GM19238 (cell line): Measurements from ENCODE around the gene RHBDL1.

Experiments
- DNase-seq: peaks from one replicate; pipeline ENCODE4 v3.0.0; 2011; ENCODE audit warnings: low spot score; ENCODE audit not compliant: insufficient read length

Gene RHBDL1

GRCh38 chr16:717450-718245, 42.2 kb downstream of the RHBDL1 start:
- DNase-seq, result no peak

DNA sequence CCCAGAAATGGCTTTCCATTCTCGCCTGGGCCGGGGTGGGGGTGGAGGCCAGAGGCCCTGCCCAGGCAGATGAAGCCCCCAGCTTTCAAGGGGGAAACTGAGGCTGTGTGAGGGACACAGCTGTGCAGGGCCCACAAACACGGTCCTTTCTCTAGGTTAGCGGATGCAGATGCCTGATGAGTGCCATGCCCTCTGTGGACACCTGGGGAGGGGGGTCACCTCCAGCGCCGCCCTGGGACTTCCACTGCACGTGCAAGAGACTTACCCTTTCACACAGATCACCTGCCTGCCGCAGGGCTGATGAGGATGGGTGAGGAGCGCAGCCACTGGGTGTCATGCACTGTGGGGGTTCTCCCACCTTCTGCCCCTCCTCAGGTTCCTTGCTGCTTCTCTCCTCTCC, 42.9 kb downstream of the RHBDL1 start:
- no peak for DNase-seq

DNA sequence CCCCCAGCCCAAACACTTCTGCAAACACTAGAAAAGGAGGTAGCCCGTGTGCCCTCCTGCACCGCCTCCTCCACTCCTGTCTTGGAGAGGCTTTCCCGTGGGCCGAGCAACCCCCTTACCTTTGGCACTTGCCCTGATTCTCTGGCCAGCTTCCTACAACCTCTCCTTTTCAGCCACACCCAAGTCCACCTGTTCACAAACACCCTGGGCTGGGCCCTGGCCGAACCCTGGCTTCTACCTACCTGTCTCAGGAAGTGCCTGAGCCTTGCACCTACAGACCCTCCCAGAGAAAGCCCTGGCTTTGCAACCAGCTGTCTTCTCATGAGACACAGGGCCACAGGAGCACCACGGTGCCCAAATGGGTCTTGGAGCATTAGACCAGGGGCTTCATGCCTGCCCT, 43.5 kb downstream of the RHBDL1 start:
- DNase-seq, result no peak

DNA sequence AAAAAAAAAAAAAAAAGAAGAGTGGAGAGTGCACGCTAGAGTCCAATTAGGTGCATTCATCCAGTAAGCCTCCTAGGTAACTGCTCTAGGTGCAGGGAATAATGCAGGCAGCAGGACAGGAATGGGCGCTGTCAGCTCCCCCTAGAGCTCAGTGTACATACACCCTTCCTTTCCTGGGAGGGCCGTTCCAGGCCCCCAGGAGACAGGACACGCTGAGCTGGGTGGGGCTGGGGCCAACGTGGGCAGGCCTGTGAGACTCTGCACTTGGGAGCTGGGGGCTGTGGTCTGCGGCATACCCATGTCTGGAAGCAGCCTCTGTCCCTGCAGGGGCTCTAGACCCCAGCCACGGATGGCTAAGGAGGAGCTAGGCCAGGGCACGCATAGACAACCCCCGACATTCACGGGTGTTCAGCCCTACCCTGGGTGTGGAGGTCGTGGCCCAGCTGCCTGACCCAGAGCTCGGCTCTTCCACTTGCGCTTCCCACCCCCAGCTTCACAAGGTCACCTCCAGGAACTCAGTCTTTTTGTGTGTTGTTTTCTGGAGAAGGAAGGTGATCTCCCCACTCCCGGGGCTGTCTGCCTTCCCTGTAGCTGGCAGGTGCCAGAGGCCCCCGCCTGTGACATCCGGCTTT, 44.5 kb downstream of the RHBDL1 start:
- no peak for DNase-seq

DNA sequence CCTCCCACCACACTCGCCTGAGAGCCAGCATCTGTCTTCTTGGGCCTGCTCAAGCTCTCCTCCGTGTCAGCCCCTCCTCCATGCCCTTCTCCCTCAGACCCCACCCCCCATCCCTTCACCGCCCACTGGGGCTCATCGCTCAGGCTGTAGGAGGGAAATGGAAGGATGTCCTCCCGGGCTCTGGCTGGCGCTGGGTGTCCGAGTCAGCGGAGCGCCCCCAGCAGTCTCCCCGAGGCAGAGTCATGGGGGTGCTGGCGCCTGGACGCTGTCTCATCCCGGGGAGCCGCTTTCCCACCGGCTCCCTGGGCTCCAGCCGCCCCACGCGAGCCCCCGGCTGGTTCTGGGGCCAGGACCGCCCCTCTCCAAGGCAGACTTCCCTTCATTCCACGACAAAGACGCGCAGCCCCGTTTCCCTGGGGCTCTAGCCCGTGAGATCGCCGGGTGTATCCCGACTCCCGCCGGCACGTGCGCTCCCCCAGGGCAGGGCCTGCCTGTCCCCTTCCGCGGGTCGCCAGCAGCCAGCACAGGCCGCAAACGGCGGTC, 45.0 kb downstream of the RHBDL1 start:
- peak; percentile 82 for DNase-seq

DNA sequence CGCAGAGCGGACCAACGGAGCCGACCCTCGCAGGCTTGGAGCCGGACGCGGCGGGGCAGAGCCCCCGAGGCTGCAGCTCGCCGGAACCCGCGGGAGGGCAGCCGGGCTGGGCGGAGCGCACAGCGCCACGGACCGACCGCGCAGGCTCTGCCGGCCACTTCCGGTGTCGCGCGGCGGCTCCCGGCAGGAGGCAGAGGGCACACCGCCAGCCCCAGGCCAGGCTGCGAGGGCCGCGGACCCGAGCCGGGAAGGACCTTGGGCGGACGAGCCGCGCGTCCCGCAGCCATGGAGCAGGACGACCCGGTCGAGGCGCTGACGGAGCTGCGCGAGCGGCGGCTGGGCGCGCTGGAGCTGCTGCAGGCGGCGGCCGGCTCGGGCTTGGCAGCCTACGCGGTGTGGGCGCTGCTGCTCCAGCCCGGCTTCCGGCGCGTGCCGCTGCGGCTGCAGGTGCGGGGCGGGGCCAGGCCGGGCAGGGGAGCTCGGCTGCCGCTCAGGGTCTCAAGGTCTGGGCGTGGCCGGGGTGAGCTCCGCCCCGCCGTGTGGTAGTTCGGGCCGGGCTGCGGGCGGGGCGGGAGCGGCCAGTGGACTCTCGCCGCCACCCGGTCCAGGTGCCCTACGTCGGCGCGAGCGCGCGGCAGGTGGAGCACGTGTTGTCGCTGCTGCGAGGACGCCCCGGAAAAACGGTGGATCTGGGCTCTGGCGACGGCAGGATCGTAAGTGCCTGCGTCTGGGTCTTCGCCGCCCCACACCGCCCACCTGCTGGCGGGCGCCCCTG, 45.7 kb downstream of the RHBDL1 start, which contains the start of gene ANTKMT:
Gene ANTKMT (plus strand): TSS at position 157 of the 775 bp plus-strand sequence. CDS start 129 bp downstream, at position 286.
- peak; percentile 99 for DNase-seq

GRCh38 chr16:721765-722540, 46.5 kb downstream of the RHBDL1 start:
- DNase-seq, result no peak

DNA sequence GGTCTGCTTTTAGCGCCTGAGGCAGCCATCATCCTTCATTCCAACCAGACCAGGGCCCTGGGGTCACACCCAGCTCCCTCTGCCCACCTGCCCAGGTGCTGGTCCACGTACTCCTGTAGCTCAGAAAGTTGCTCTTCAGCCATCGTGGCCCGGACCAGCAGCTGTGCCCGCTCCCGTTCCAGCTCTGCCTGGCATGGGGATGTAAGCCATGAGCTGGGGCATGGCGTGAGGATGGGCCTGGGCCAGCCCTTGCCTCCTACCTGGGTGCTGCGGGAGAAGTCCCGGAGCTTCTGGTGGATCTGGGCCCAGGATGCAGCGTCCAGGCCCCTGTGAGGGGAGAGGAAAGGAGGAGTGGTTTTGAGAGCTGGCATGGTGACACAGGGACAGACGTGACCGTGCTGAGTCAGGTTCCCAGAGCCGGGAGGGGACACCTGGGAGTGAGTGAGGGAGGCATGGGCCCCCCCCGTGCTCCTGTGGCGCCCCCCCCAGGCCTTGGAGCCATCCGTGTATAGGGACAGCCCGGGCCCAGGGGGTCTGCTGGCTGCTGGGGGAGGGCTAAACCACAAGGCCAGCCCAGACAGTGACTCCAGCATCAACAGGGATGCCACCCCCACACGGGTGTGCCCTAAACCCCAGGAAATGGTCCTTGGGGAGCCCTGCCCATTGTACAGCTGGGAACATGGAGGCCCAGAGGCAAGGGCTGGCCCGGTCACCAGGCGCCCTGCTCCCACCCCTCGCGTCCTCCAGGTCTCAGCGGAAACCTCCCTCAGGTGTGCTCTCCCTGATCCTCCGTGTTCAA, 47.6 kb downstream of the RHBDL1 start:
- no peak for DNase-seq

DNA sequence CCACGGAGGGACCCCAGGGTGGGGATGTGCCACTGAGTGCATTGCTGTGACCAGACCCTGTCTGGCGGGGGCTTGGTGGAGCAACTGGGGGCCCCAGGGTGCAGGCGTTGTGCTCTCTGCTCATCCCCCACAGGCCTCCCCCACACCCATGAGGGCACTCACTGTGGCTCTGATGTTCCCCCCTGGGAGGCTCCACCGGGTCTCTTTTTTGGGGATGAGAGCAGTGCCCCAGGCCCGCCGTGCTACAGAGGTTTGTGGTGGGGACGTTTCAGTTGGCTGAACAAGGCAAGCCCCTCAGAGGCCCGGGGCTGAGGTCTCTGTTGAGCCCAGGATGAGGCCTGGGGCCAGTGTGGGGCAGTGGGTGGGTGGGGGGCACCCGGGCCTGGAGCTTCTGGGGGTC, 48.2 kb downstream of the RHBDL1 start:
- DNase-seq, result no peak

GRCh38 chr16:724188-725040, 48.9 kb downstream of the RHBDL1 start:
- DNase-seq, result no peak

GRCh38 chr16:725041-725376, 49.5 kb downstream of the RHBDL1 start:
- no peak for DNase-seq

- no peak for DNase-seq
Measured at GRCh38 chr16:725463-726187, 50.2 kb downstream of the RHBDL1 start.

DNA sequence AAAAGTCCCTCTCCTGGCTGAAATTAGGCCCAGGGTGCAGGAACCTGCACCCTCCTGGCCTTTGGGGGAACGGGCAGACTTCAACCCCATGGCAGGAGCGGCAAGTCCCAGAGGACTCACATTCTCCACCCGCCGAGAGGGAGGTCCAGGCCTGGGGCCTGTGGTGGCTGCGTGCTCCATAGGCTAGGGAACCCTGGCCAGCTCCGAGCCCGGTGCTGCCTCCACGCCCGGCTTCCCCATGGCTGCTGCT, 50.6 kb downstream of the RHBDL1 start:
- no peak for DNase-seq

DNA sequence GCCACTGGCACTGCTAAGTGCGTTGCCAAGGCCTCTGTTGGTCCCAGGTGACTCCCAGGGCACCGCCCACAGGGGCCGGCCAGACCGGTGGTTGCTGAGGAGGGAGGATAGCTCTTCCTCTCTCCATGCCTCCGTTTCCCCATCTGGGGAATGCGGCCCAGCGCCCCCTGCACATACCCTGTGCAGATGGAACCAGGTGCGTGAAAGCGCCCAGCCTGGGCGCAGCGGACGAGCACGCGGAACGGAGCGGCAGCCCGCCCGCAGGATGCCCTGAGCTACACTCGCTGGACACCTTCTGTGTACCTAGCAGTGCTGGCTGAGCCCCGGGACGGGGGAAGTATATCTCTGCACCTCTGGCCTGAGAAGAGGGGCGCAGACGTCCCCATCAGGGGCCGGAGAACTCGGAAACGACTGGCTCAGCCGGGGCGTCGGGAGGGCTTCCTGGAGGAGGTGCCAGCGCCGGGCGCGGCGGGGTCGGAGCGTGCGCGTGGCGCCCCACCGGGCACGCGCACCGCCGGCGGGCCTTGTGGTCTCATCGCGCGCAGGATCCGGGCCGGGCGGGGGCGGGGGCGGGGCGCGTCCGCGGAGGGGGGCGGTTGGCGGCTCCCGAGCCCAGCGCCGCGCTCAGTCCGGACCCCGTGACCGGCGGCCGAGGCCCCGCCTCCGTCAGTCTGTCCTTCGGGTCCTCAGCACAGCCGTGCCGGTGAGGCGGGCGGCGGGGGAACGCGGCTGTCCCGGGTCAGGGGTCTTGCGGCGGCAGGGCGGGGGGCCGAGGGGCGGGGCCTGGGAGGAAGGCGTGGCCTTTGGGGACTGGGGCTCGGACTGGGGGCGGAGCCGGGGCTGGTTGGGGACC, 51.2 kb downstream of the RHBDL1 start, which contains the start of the genes CCDC78 and HAGHL:
Gene CCDC78 (minus strand): TSS at position 6 of the 853 bp plus-strand sequence. CDS start 76 bp downstream, outside the sequence.
Gene HAGHL (plus strand): TSS at position 669 of the 853 bp plus-strand sequence. CDS start 404 bp downstream, outside the sequence.
- DNase-seq, result peak; percentile 88

GRCh38 chr16:727291-727977, 52.0 kb downstream of the RHBDL1 start:
- peak; percentile 54 for DNase-seq
